ENCODE measurements around the gene ELL.
A peak's percentile ranks its signal among the peaks of the same experiment; 100 is the strongest.

Gene ELL

DNA sequence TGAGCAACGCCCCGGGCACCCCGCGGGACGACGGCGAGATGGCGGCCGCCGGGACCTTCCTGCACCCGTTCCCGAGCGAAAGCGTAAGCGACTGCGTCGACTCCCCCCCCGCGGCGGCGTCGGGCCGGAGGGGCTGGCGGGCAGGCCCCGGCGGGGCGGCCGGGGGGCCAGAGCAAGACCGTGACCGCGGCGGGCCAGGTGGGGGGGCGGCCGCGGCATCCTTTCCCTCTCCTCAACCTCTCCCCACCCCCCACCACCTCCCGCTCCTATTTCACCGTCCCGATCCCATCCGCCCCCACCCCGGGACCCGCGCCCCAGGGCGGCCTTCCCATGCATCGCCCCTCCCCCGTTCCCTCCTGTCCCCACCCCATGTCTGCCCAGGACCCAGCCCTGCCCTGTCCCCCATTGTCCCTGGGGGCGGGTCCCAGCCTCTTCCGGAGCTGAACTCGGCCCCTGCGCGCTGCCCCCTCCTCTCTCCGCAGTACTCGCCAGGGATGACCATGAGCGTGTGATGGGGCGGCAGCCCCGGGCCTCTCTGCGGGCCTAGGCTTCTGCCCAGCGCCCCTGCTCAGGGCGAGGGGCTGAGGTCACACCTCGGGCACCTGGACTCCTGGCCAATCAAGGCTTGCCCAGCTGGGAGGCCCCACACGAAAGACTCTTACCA, 88.0 kb downstream of the ELL start:
- no peak for DNase-seq (ENCODE audit: low read depth in 2 of 2)

DNA sequence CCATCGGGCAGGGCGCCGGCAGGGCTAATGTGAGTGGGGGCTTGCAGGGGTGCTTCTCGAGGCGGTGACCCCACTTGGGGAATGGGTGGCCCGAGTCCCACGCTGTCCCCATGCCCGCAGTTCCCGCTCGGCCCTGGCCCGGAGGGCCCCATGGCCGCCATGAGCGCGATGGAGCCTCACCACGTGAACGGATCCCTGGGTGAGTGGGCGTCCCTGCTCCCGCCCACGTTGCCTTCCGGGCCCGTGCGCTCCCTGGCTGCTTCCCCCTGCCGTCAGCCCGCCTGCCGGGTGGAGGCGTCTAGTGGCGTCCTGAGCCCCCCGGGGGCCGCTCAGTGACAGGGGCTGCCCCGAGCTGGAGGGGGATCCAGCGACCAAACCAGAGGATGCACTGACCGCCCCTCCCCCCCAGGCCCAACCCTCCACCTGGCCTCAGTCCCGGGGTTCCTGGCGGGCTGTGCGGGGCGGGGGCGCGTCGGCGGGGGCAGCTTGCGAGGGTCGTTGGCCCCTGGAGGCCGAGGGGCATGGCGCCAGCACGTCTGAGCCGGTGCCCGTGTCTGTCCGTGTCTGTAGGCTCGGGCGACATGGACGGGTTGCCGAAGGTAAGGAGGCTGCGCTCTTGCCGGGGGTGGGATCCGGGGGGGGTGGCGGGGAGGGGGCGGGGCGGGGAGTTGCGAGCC, 88.7 kb downstream of the ELL start:
- DNase-seq (ENCODE audit: low read depth in 2 of 2) = no peak

DNA sequence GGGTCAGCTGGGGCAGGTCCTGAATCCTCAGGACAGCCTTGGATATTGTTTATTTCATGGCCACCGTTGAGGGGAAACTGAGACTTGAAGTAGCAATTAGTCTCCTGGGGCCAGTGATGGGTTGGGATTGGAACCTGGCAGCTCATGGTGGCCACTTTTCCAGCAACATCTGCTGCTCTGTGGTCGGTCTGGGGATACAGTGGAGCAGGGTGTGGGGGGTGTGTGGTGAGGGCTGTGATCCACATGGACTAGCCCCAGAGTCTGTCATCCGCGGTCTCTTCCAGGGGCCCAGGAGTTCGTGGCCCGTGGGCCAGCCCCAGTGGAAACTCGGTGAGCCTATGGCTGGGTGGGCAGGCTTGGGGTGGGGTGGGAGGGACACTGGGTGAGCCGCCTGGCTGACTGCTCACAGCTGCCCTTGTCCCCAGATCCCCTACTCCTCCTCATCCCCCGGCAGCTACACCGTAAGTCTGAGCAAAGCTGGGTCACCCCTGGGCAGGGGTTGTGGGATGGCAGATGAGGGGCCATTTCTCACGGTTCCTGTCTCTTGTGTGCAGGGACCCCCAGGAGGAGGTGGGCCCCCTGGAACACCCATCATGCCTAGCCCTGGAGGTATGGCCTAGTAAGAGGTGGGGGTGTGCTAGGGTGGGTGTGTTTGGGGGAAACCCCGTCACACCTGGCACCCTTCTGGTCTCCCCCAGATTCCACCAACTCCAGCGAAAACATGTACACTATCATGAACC, 89.4 kb downstream of the ELL start:
- DNase-seq (ENCODE audit: low read depth in 2 of 2) = no peak

DNA sequence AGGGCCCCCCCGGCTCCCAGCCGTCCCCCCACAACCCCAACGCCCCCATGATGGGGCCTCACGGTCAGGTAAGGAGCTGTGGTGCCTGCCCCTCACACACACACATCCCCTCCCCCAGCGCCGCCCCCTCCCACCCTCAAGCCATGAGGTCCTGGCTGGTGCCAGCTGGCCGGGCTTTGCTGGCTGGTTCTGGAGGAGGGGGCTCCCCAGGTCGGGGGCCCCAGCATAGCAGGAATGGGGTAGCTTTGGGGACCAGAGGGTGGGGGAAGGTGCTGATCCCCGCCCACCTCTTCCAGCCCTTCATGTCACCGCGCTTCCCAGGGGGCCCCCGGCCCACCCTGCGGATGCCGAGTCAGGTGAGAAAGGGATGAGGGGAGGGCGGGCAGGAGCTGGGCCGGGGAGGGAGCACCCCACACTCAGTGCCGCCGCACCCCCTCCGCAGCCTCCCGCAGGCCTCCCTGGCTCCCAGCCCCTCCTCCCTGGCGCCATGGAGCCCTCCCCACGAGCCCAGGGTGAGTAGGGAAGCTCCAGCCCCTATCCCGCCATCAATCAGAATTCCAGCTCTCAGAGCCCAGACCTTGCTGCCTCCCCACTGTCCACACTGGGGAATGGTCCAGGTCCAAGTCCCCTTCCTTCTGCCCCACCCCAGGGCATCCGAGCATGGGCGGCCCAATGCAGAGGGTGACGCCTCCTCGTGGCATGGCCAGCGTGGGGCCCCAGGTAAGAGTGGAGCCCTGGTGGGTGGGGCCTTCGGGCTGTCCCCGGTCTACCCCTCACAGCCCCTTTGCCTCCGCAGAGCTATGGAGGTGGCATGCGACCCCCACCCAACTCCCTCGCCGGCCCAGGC, 90.3 kb downstream of the ELL start:
- no peak for DNase-seq (ENCODE audit: low read depth in 2 of 2)

DNA sequence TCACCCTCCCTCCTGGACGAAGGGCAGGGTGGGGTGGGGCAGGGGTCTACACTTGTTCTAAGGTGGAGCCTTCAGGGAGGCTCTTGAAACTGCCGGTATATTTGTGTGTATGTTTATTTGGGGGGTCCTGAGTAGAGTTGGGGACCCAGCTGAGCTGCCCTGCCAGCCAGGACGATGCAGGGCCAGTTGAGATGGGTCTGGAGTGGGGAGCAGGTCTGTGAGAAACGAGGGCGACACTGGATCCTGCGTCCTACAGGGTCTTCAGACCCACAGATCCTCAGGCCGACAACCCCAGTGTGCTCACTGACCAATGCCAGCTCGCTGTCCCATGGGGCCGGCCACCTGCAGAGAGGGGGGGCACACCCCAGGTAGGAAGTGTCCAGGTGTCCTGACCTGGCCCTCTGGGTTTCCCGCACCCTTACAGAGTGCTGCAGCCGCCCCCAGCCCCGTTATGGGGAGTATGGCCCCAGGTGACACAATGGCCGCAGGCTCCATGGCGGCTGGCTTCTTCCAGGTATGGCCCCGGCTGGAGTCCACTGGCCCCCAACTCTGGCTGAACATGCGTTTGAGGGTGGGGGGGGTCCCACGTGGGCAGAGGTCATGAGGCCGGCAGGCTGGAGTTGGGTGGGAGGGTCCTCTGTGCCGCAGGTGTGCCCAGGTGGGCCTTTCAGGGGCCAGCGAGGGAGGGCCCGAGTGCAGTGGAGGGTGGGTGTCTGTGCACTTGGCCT, 91.3 kb downstream of the ELL start:
- DNase-seq (ENCODE audit: low read depth in 2 of 2) = no peak

DNA sequence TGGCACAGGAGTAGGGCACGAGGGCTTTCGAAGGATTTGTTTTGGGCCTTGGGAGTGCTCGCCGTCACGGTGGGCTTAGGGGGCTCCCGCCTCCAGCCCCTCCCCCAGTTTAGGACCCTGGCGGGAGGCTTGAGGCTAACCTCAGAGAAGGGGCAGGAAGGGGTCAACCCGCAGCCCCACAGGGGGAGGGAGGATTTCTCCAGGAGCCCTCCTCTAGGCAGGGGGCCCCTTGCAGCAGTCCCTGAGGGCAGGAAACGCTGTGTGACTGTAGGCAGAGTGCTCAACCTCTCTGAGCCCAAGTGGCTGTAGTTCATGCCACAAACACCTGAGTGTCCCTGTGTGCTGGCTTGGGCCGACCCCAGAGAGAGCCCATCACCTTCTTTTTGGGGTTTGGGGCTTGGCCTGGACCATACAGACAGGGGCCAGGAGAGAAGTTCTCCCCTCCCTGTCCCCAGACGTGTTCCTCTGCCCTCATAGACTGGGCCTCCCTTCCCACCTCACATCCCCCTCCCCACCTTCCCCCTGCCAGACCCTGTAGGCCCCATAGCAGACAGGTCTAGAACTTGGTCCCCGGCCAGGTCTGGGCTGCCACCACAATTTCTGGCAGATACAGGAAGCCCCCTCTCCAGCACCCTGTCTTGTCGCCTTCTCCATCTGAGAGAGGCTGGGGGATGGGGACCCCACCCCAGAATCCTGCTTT, 92.0 kb downstream of the ELL start:
- no peak for DNase-seq (ENCODE audit: low read depth in 2 of 2)

DNA sequence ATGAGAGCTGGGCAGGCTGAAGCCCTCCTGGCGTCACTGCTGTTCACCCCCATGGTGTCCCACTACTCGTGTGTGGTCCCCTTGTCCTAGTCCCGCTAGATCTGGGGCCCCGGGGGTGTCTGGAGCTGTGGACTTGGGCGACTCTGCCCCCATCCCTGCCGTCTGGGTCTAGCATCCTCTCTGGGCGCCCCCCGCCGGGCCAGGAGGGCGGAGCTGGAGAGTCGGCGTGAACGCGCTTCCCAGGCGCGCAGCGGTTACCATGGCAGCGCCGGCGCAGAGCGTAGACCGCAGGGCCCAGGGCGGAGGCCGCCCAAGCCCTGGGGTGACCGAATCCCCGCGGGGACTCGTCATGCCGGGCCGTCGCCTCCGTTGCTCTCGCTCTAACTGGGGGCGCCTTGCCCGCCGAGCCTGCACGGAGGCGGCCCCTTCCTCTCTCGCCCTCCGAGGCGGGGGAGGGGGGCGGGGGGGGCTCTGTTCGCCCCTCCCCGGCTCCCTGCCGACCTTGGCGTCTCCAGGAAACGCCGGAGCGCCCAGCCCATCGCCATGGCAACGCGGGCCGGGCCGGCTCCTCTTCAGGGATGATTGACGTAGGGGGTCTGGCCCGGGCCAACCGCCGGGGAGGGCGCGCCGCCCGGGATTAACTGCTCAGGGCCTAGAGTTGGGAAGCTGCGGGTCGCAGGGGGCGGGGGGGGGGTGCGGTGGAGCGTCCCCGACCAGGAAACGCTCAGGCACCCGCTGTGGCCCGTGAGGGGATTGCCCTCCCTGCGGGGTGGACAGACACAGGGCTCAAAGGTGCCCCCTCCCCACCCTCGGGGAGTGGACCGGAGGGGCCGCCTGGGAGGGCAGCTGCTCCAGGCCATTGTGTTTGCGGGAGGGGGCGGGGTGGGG, 92.8 kb downstream of the ELL start:
- DNase-seq (ENCODE audit: low read depth in 2 of 2) = peak in 1 of 2 donors; percentile 56

DNA sequence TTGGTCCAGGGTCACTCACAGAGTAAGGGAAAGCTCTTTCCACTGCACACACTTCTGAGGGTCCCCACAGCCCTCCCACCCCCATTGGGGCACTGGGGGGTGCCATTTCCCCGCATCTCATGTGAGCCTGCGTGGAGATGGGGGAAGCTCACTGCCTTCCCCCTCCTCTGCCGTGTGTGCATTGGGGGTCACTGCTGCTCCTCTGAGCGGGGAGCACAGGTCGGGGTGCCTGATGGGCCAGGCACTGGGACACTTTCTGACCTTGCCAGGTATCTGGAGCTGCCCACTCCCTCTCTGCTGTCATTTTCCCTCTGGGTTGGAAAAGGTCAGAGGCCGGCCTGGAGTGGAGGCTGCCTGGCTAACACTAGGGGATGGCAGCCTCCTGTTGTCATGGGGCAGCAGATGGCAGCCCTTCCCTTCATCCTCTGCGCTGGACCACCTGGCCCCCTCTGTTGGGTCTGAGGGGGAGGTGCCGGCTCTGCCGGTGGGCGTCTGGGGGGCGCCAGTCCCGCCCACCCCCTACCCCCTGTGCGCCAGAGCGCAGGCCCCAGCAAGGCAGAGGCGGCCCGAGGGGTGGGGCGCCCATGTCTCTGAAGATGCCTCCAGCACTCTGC, 93.6 kb downstream of the ELL start:
- no peak for DNase-seq (ENCODE audit: low read depth in 2 of 2)

DNA sequence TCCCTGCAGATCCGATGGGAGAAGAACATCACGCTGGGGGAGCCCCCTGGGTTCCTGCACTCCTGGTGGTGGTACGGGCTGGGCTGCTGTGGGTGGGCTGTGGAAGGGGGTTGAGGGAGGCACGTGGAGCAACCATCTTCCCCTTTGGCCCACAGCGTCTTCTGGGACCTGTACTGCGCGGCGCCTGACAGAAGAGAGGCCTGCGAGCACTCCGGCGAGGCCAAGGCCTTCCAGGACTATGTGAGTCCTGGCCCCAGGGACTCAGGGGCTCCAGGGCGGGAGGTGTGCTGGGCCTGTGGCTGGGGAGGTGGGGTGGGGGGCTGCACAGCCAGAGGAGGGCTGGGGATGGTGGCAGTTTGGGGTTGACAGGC, 94.1 kb downstream of the ELL start:
- DNase-seq (ENCODE audit: low read depth in 2 of 2) = no peak

DNA sequence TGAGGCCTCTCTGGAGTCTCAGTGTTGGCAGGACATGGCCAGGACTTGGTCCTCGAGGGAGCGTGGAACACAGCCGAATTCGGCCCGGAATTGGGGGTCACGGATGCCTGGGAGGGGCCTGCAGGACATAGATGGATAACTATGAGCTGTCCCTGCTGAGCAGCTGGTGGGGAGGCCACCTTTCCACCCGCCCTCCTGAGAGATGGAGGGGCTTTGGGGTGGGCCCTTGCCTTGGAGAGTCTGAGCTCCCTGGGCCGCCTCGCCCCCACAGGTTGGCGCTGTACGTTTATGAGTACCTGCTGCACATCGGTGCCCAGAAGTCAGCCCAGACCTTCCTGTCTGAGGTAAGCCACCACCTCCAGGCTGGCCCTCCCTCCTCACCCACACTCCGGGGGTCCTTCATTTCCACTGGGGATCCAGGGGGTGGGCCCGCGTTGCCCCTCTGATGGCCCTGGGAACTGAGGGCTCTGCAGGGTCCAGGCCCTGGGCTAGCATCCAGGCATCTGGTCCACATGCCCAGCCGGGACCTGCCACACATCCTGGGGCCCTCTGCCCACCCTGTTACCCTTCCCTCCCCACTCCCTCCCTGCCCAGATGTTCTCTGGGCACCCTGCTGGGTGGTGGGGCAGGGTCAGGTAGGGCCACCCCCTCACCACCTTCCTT, 94.7 kb downstream of the ELL start:
- no peak for DNase-seq (ENCODE audit: low read depth in 2 of 2)

DNA sequence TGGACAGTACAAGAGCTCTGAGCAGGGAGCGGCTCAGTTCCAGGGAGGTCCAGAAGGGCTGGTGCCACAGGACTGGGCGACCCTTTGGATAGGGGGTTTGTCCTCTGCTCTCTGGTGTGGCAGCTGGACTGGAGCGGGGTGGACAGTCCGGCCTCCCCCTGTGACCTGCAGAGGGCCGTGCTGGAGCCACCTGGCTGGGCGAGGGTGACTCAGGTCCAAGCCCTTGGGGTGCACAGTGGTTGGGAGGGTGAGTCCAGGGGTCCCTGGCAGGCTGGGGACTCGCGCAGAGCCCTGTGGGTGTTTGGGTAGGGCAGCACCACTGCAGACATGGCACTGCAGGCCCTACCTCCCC, 95.5 kb downstream of the ELL start:
- DNase-seq (ENCODE audit: low read depth in 2 of 2) = no peak

DNA sequence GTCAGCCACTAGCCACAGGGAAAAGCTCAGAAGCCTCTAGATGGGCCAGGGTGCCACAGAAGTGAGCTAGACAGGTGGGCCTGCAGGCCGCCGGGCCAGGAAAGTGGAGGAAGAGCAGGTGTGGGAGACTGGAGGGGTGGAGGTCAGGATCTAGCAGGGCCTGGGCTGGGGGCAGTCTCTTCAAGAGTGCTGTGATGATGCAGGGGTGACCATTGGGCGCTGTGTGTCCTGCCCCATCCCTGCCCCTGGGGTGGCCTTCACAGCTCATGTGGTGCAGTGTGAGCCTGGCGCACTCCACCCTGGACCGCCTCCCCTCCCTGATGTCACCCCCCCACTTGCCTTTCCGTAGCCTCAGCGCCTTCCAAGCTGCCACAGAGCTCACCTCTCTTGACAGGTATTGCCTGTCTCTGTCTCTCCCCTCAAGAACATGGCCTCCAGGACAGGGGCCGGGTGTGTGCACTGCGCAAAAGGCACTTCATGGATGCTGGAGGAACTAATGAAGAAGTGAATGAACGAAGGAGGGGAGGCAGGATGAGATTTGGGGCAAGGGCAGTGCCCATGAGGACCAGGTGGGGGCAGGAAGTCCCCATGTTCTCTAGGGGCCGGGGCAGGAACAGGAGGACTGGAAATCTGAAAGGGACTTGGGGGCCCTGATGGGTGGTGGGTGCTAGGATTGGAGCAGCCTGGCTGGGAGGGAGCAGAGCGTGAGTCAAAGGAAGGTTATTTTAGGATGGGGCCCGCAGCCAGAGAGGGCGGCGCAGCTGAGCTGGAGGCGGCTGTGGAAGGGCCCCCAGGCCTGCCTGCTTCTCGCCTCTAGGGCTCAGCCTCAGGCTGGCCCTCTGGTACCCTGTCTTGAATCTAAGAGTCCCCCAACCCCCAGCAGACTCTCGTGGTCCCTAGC, 96.1 kb downstream of the ELL start:
- DNase-seq (ENCODE audit: low read depth in 2 of 2) = no peak

DNA sequence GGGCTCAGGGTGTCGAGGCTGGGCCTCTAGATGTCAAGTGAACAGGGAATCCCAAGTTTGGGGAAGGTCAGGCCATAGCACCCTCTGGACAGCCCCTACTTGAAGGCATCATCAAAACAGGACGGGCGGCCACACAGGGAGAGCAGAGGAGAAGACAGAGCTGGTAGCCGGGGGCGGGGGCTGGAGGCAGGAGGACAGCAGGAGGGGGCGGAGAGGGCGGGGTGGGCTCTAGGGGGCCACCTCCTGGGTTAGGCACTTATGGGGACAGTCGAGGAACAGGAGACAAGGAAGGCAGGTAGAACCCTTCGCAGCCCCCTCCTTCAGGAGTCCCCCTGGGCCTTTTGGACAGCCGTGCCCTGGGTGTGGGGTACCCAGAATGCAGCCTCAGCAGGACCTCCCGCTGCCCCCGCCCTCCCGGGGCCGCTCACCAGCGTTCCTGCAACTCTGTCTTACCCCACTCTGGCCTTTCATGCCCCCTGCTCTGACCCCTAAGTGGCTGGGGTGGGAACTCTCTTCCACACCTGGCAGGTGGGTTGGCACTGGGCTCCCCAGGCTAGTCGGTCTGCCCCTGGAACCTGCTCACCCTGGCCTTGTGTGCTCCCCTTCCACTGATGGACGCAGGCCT, 96.9 kb downstream of the ELL start:
- DNase-seq (ENCODE audit: low read depth in 2 of 2) = no peak

DNA sequence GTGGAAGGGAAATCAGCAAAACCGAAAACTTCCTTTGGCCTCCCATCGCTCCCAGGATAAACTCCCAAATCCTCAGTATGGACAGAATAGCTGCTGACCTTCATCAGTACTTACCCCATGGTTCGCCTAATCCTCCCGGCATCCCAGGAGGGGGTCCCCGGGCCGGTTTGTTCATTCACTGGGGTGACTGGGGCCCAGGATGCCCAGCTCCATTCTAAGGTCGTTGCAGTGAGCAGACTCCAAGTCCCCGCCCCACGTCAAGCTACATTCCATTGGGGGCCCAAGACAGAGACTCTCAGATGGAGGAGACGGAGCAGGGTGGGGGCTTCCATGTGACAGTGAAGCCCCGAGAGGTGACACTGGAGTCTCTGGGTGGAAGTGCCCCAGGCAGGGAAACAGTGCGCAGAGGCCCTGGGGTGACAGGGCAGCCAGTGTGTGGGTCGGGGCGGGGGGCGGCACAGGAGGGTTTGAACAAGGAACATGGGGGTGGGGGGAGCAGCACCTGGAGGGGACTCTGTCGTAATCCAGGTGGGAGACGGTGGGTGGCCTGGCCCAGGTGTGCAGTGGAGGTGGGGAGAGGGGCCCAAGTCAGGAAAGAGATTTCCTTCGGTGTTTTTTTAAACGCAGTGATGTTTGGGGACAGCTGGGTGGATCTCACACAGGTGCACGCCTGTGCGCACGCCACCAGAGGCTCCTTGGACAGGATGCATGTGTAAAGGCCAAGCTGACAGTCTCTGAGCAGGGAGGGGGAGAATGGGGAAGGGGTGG, 97.6 kb downstream of the ELL start:
- DNase-seq (ENCODE audit: low read depth in 2 of 2) = no peak

DNA sequence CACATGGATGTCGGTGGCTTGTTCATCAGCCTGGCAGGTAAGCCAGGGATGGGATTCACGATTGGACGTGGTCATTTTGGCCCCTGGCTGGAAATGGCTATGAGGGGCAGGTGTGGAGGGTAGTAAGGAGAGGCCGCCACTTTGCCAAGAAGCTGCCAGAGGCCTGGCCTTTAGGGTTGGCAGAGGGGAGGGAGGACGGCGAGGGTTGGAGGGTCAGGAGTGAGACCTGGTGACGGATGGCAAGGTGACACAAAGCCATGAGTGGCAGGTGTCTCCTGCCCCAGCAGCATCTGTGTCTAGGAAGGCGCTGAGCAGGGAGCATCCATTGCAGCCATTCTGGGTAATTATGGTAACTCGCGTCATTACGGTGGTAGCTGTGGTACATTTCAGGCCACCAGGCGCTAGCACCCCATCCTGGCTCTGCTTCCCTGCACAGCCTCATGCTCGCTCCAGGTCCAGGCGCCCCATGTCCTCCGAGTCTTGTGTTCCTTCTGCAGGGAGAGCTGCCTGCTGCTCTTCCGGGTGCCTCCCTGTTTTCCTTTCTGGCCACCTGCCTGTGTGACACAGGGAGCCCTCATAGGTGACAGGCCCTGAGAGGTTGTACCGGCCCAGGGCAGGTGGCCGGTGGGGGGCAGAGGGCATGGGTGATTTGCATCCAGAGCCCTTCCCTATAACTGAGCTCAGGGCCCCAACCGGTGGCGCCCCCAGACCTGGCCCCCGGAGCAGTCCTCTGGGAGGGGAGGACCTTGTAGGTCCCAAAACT, 98.4 kb downstream of the ELL start:
- no peak for DNase-seq (ENCODE audit: low read depth in 2 of 2)
